Liver (tissue), 9 donors: ENCODE measurements around the gene KIR2DL1. TPM values are rescaled to one million over a fixed set of nuclear protein-coding genes. Genes with fewer than 3 reads are reported as not detected.
"Not testable (repeated sequence)": the region's sequence is repeated elsewhere in the genome, so short reads cannot be mapped to it uniquely, and the experiment has no call there.

Experiments
- DNase-seq: peaks from one replicate; pipeline ENCODE4 v3.0.0-alpha.2; 2017; ENCODE audit warnings: low spot score
- H3K27ac ChIP-seq, 2 donors: one replicate each; pipeline ENCODE4 v1.7.0; 2013; ENCODE audit warnings: inconsistent platforms in 2 of 2, low read length in 2 of 2, control low read depth in 1 of 2, low read depth in 1 of 2, mild to moderate bottlenecking in 1 of 2
- H3K27me3 ChIP-seq, 4 donors: one replicate each; pipeline versions ENCODE4 v1.6.1 to v1.7.0; 2013; ENCODE audit warnings: low read length in 3 of 4, inconsistent platforms in 1 of 4, mild to moderate bottlenecking in 1 of 4, moderate library complexity in 1 of 4; ENCODE audit not compliant: control insufficient read depth in 4 of 4, insufficient read depth in 4 of 4
- H3K36me3 ChIP-seq, 4 donors: one replicate each; pipeline versions ENCODE4 v1.6.1 to v1.7.0; 2013; ENCODE audit warnings: low read length in 3 of 4, mild to moderate bottlenecking in 3 of 4, low read depth in 1 of 4, moderate library complexity in 1 of 4; ENCODE audit not compliant: control insufficient read depth in 4 of 4, insufficient read depth in 3 of 4
- H3K4me1 ChIP-seq, 4 donors: one replicate each; pipeline versions ENCODE4 v1.6.1 to v1.7.0; 2013; ENCODE audit warnings: low read length in 3 of 4, mild to moderate bottlenecking in 3 of 4, moderate library complexity in 1 of 4; ENCODE audit not compliant: control insufficient read depth in 4 of 4, insufficient read depth in 4 of 4
- H3K4me3 ChIP-seq, 3 donors: one replicate each; pipeline versions ENCODE4 v1.6.1 to v1.7.0; 2013; ENCODE audit warnings: low read length in 3 of 3, control low read depth in 1 of 3, low read depth in 1 of 3, mild to moderate bottlenecking in 1 of 3
- H3K9ac ChIP-seq, 2 donors: one replicate each; pipeline ENCODE4 v1.7.0; 2013; ENCODE audit warnings: low read length in 2 of 2, mild to moderate bottlenecking in 2 of 2, moderate library complexity in 2 of 2, control low read depth in 1 of 2, low read depth in 1 of 2
- H3K9me3 ChIP-seq, 4 donors: one replicate each; pipeline versions ENCODE4 v1.6.1 to v1.7.0; 2013; ENCODE audit warnings: low read length in 3 of 4; ENCODE audit not compliant: control insufficient read depth in 4 of 4
- EGR1 ChIP-seq, 2 donors: IDR thresholded peaks; 2 replicates each; pipeline ENCODE4 v1.6.1; 2016 to 2018; ENCODE audit warnings: antibody characterized with exemption in 2 of 2, low read depth in 2 of 2
- FOXA1 ChIP-seq: IDR thresholded peaks from 2 replicates; pipeline ENCODE4 v1.6.1; 2016; ENCODE audit warnings: antibody characterized with exemption
- FOXA2 ChIP-seq: IDR thresholded peaks from 2 replicates; pipeline ENCODE4 v1.6.1; 2016; ENCODE audit warnings: antibody characterized with exemption
- GABPA ChIP-seq, 2 donors: IDR thresholded peaks in 1 of 2; conservative IDR thresholded peaks in 1 of 2; 2 replicates each; pipeline ENCODE4 v1.6.1; 2016; ENCODE audit warnings: antibody characterized with exemption in 2 of 2, mild to moderate bottlenecking in 1 of 2, moderate library complexity in 1 of 2
- HNF4A ChIP-seq, 2 donors: conservative IDR thresholded peaks; 2 replicates each; pipeline ENCODE4 v1.6.1; 2016; ENCODE audit warnings: antibody characterized with exemption in 2 of 2, mild to moderate bottlenecking in 2 of 2
- HNF4G ChIP-seq: IDR thresholded peaks from 2 replicates; pipeline ENCODE4 v1.6.1; 2016; ENCODE audit warnings: antibody characterized with exemption
- JUND ChIP-seq, 2 donors: IDR thresholded peaks; 2 replicates each; pipeline ENCODE4 v1.6.1; 2016; ENCODE audit warnings: antibody characterized with exemption in 2 of 2
- NR2F2 ChIP-seq: IDR thresholded peaks from 2 replicates; pipeline ENCODE4 v1.6.1; 2016; ENCODE audit warnings: antibody characterized with exemption
- RAD21 ChIP-seq, 2 donors: IDR thresholded peaks; 2 replicates each; pipeline ENCODE4 v1.6.1; 2016; ENCODE audit warnings: antibody characterized with exemption in 2 of 2, mild to moderate bottlenecking in 2 of 2
- RXRA ChIP-seq, 2 donors: IDR thresholded peaks; 2 replicates each; pipeline ENCODE4 v1.6.1; 2017 to 2018; ENCODE audit warnings: antibody characterized with exemption in 2 of 2, mild to moderate bottlenecking in 1 of 2
- SP1 ChIP-seq: IDR thresholded peaks from 2 replicates; pipeline ENCODE4 v1.6.1; 2018; ENCODE audit warnings: antibody characterized with exemption, mild to moderate bottlenecking
- TAF1 ChIP-seq: conservative IDR thresholded peaks from 2 replicates; pipeline ENCODE4 v1.6.1; 2016; ENCODE audit warnings: antibody characterized with exemption, mild to moderate bottlenecking
- YY1 ChIP-seq: IDR thresholded peaks from 2 replicates; pipeline ENCODE4 v1.6.1; 2016; ENCODE audit warnings: antibody characterized with exemption, mild to moderate bottlenecking
- WGBS: extraction: QIAGEN DNeasy Blood & Tissue Kit; methylation state at CpG from one replicate; pipeline ENCODE4 v1.1.7; 2013; 5-methylcytosine and 5-hydroxymethylcytosine counted together
- polyA plus RNA-seq, 2 donors: library from polyadenylated mRNA; stranded (reverse) in 1 of 2; unstranded in 1 of 2; fragments of 200-250 nt in 1 of 2; fragments of >200 nt in 1 of 2; fragmentation: Nextera tagmentation in 1 of 2; extraction: Ambion mirVana in 1 of 2; gene quantifications; one replicate each; pipeline versions ENCODE4 v1.2.1 to v1.2.3, GENCODE V29; 2013 to 2015
- total RNA-seq, 2 donors: library from RNA; depleted of rRNA; stranded (reverse); fragments of >200 nt; gene quantifications; one replicate each; pipeline ENCODE4 v1.2.3, GENCODE V29; 2014
- TF ChIP-seq, protein P1 (sequence below): IDR thresholded peaks from 2 replicates; pipeline ENCODE4 v1.6.1; 2016; ENCODE audit warnings: antibody characterized with exemption
- TF ChIP-seq, protein P2 (sequence below): IDR thresholded peaks from 2 replicates; pipeline ENCODE4 v1.6.1; 2016; ENCODE audit warnings: antibody characterized with exemption
- TF ChIP-seq, protein P3 (sequence below): IDR thresholded peaks from 2 replicates; pipeline ENCODE4 v1.6.1; 2016; ENCODE audit warnings: antibody characterized with exemption
- TF ChIP-seq, protein P4 (sequence below): IDR thresholded peaks from 2 replicates; pipeline ENCODE4 v1.6.1; 2016; ENCODE audit warnings: antibody characterized with exemption, mild to moderate bottlenecking
- donor health status: healthy.
- donor health status: healthy.
- donor health status: healthy.
- donor health status: healthy.
- donor health status: healthy.

KIR2DL1 gene
- total and polyA plus RNA-seq, 4 donors: 0.05 to 0.17 TPM; not detected in 2

DNA sequence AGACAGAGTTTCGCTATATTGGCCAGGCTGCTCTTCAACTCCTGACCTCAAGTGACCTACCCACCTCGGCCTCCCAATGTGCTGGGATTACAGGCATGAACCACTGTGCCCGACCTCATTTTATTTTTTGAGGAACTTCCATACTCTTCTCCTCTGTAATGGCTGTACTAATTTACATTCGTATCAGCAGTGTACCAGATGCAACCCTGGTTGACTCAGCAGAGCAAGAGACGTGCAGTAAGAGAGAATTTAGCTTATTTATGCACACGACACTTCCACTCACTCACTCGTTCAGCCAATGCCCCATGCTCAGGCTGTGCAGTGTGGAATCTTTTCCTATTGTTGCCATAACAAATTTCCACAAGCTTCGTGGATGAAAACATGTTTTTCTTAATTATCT is 38.4 kb upstream of the KIR2DL1 start:
- H3K9me3 ChIP-seq: no peaks in the 10 kb centered on the region
- 50% methylated on average over 8 of the region's 8 CpGs for WGBS
- TF ChIP-seq HNF4A (conservative IDR thresholded peaks at IDR 0.05) (no peak), RXRA (IDR thresholded peaks at IDR 0.05) (no peak), YY1 (no peak), FOXA1 (no peak), GABPA (IDR thresholded peaks at IDR 0.05 in 1 of 2, conservative IDR thresholded peaks at IDR 0.05 in 1 of 2) (no peak), TAF1 (no peak), JUND (IDR thresholded peaks at IDR 0.05) (no peak)
- TF ChIP-seq, protein P1, sequence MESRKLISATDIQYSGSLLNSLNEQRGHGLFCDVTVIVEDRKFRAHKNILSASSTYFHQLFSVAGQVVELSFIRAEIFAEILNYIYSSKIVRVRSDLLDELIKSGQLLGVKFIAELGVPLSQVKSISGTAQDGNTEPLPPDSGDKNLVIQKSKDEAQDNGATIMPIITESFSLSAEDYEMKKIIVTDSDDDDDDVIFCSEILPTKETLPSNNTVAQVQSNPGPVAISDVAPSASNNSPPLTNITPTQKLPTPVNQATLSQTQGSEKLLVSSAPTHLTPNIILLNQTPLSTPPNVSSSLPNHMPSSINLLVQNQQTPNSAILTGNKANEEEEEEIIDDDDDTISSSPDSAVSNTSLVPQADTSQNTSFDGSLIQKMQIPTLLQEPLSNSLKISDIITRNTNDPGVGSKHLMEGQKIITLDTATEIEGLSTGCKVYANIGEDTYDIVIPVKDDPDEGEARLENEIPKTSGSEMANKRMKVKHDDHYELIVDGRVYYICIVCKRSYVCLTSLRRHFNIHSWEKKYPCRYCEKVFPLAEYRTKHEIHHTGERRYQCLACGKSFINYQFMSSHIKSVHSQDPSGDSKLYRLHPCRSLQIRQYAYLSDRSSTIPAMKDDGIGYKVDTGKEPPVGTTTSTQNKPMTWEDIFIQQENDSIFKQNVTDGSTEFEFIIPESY: no peak
- TF ChIP-seq, protein P2, sequence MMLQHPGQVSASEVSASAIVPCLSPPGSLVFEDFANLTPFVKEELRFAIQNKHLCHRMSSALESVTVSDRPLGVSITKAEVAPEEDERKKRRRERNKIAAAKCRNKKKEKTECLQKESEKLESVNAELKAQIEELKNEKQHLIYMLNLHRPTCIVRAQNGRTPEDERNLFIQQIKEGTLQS: no peak
- TF ChIP-seq, protein P3, sequence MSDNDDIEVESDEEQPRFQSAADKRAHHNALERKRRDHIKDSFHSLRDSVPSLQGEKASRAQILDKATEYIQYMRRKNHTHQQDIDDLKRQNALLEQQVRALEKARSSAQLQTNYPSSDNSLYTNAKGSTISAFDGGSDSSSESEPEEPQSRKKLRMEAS: no peak

DNA sequence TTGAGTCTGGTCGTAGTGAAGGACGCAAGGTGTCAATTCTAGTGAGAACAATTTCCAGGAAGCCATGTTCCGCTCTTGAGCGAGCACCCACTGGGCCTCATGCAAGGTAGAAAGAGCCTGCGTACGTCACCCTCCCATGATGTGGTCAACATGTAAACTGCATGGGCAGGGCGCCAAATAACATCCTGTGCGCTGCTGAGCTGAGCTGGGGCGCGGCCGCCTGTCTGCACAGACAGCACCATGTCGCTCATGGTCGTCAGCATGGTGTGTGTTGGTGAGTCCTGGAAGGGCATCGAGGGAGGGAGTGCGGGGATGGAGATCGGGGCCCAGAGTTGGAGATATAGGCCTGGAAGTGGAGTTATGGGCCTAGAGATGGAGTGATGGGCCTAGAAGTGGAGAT is 31.3 kb upstream of the KIR2DL1 start, which contains the start of gene KIR2DL3:
Gene KIR2DL3, plus strand, starts transcription at position 208 of the 400 bp plus-strand sequence. Its CDS starts 33 bp downstream, at position 241.
- not testable (repeated sequence) for H3K9me3 ChIP-seq, H3K27me3 ChIP-seq, H3K9ac ChIP-seq, DNase-seq, H3K4me3 ChIP-seq, H3K4me1 ChIP-seq, H3K27ac ChIP-seq, H3K36me3 ChIP-seq
- WGBS: 90% methylated on average over 16 of the region's 16 CpGs

More for the DNA sequence above, 38.4 kb upstream of the KIR2DL1 start:
- no peak for DNase-seq
- no peak overlapping the region for H3K4me3 ChIP-seq
- peaks cover 0 to 10% (median 0%) of the 10 kb centered on the region in 4 donors for H3K27me3 ChIP-seq
- H3K9ac ChIP-seq: no peak overlapping the region
- no peaks in the 10 kb centered on the region for H3K36me3 ChIP-seq
- H3K27ac ChIP-seq: no peak overlapping the region
- no peaks in the 10 kb centered on the region for H3K4me1 ChIP-seq

DNA sequence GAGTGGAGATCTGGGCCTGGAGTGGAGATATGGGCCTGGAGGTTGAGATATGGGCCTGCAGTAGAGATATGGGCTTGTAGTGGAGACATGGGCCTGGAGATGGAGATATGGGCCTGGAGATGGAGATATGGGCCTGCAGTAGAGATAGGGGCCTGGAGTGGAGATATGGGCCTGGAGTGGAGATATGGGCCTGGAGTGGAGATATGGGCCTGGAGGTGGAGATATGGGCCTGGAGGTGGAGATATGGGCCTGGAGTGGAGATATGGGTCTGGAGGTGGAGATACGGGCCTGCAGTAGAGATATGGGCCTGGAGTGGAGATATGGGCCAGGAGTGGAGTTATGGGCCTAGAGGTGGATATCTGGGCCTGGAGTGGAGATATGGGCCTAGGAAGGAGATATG is 30.9 kb upstream of the KIR2DL1 start:
- no peak for DNase-seq
- 80% methylated on average over 1 of the region's 1 CpG for WGBS
- no peak overlapping the region for H3K9ac ChIP-seq
- no peak overlapping the region for H3K27ac ChIP-seq
- H3K9me3 ChIP-seq: no peaks in the 10 kb centered on the region
- H3K4me1 ChIP-seq: no peaks in the 10 kb centered on the region
- H3K36me3 ChIP-seq: no peaks in the 10 kb centered on the region
- peaks cover 0 to under 1% (median 0%) of the 10 kb centered on the region in 4 donors for H3K27me3 ChIP-seq
- H3K4me3 ChIP-seq: no peak overlapping the region
- TF ChIP-seq, protein P3: no peak
- TF ChIP-seq TAF1 (no peak), EGR1 (IDR thresholded peaks at IDR 0.05; ENCODE audit: low read depth in 2 of 2) (no peak), GABPA (IDR thresholded peaks at IDR 0.05 in 1 of 2, conservative IDR thresholded peaks at IDR 0.05 in 1 of 2) (no peak), FOXA1 (no peak), RXRA (IDR thresholded peaks at IDR 0.05) (no peak), FOXA2 (no peak), JUND (IDR thresholded peaks at IDR 0.05) (no peak), HNF4G (no peak), RAD21 (IDR thresholded peaks at IDR 0.05) (no peak), NR2F2 (no peak), YY1 (no peak), SP1 (no peak), HNF4A (conservative IDR thresholded peaks at IDR 0.05) (no peak)
- TF ChIP-seq, protein P2: no peak
- TF ChIP-seq, protein P1: no peak
- TF ChIP-seq, protein P4, sequence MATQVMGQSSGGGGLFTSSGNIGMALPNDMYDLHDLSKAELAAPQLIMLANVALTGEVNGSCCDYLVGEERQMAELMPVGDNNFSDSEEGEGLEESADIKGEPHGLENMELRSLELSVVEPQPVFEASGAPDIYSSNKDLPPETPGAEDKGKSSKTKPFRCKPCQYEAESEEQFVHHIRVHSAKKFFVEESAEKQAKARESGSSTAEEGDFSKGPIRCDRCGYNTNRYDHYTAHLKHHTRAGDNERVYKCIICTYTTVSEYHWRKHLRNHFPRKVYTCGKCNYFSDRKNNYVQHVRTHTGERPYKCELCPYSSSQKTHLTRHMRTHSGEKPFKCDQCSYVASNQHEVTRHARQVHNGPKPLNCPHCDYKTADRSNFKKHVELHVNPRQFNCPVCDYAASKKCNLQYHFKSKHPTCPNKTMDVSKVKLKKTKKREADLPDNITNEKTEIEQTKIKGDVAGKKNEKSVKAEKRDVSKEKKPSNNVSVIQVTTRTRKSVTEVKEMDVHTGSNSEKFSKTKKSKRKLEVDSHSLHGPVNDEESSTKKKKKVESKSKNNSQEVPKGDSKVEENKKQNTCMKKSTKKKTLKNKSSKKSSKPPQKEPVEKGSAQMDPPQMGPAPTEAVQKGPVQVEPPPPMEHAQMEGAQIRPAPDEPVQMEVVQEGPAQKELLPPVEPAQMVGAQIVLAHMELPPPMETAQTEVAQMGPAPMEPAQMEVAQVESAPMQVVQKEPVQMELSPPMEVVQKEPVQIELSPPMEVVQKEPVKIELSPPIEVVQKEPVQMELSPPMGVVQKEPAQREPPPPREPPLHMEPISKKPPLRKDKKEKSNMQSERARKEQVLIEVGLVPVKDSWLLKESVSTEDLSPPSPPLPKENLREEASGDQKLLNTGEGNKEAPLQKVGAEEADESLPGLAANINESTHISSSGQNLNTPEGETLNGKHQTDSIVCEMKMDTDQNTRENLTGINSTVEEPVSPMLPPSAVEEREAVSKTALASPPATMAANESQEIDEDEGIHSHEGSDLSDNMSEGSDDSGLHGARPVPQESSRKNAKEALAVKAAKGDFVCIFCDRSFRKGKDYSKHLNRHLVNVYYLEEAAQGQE: no peak
